GM12878 (cell line): Measurements from ENCODE around the gene RANBP3. TPM values are rescaled to one million over a fixed set of nuclear protein-coding genes. Genes with fewer than 3 reads are reported as not detected.

Experiments used
- BCLAF1 ChIP-seq: fragments of 450-650 bp; IDR thresholded peaks from 2 replicates; pipeline ENCODE4 v1.6.1; 2017; ENCODE audit warnings: antibody characterized with exemption, mild to moderate bottlenecking, moderate library complexity
- BRCA1 ChIP-seq: IDR thresholded peaks from 2 replicates; pipeline ENCODE4 v1.6.1; 2011; ENCODE audit warnings: low read depth, low read length, improper control_type of control experiment
- ESRRA ChIP-seq: IDR thresholded peaks from 2 replicates; pipeline ENCODE4 v1.6.1; 2012; ENCODE audit warnings: mild to moderate bottlenecking, low read length, improper control_type of control experiment
- LARP7 ChIP-seq: fragments of 450-650 bp; IDR thresholded peaks from 2 replicates; pipeline ENCODE4 v1.6.1; 2017; ENCODE audit warnings: mild to moderate bottlenecking
- NFXL1 ChIP-seq: fragments of 450-650 bp; IDR thresholded peaks from 2 replicates; pipeline ENCODE4 v1.6.1; 2017; ENCODE audit warnings: antibody characterized with exemption, mild to moderate bottlenecking, borderline replicate concordance
- SKIL ChIP-seq: fragments of 450-650 bp; IDR thresholded peaks from 2 replicates; pipeline ENCODE4 v1.6.1; 2017; ENCODE audit warnings: mild to moderate bottlenecking, low read depth, inconsistent platforms; ENCODE audit not compliant: poor library complexity, severe bottlenecking
- YY1 ChIP-seq: IDR thresholded peaks from 2 replicates; pipeline ENCODE4 v1.6.1; 2011; ENCODE audit warnings: low read depth, mild to moderate bottlenecking, low read length
- ZNF687 ChIP-seq: fragments of 450-650 bp; IDR thresholded peaks from 2 replicates; pipeline ENCODE4 v1.6.1; 2017; ENCODE audit warnings: mild to moderate bottlenecking, moderate library complexity
- polyA plus RNA-seq, 11 experiments: library from polyadenylated mRNA; depleted of rRNA in 4 of 11; unstranded in 6 of 11; stranded (reverse) in 5 of 11; fragments of >200 nt; fragmentation: Nextera tagmentation in 4 of 11; fragmentation: Illumina TruSeq in 1 of 11; extraction: Ambion mirVana in 4 of 11; extraction: Trizol in 1 of 11; gene quantifications; 1 replicate in 1 of 11; 2 replicates in 10 of 11; pipeline versions ENCODE4 v1.2.1 to v1.2.3, GENCODE V29; 2011 to 2016; ENCODE audit warnings: inconsistent platforms in 2 of 11, missing spikeins in 2 of 11, low read depth in 1 of 11
- total RNA-seq, 4 experiments: library from RNA; depleted of rRNA in 3 of 4; stranded (reverse); fragments of >200 nt in 3 of 4; fragmentation: Illumina TruSeq in 1 of 4; extraction: Trizol in 1 of 4; gene quantifications; 2 replicates each; pipeline versions ENCODE4 v1.2.1 to v1.2.3, GENCODE V29; 2013 to 2021

The RANBP3 gene
- total and polyA plus RNA-seq, 10 of the 15 experiments (the other 5 are each of a cell fraction or from before 2014, with no cell fraction given) = 1.1 to 81.6 (median 60.0) TPM

GRCh38 chr19:5880196-5880595 is 97.7 kb downstream of the RANBP3 start (continued):
- TF ChIP-seq YY1 (no peak), NFXL1 (no peak), BCLAF1 (no peak), ZNF687 (no peak), ESRRA (no peak), BRCA1 (no peak), LARP7 (no peak), SKIL (no peak)
